HG02840 (cell line): ENCODE results near the gene DZIP3.
"Not testable (repeated sequence)": the region's sequence is repeated elsewhere in the genome, so short reads cannot be mapped to it uniquely, and the experiment has no call there.

Experiments used
- ATAC-seq: cut with Tn5 transposase; IDR thresholded peaks from one replicate; pipeline ENCODE4 v1.9.1; 2021; ENCODE audit warnings: mild to moderate bottlenecking, moderate library complexity, moderate number of reproducible peaks; ENCODE audit not compliant: unreplicated experiment, low FRiP score

The DZIP3 gene

DNA sequence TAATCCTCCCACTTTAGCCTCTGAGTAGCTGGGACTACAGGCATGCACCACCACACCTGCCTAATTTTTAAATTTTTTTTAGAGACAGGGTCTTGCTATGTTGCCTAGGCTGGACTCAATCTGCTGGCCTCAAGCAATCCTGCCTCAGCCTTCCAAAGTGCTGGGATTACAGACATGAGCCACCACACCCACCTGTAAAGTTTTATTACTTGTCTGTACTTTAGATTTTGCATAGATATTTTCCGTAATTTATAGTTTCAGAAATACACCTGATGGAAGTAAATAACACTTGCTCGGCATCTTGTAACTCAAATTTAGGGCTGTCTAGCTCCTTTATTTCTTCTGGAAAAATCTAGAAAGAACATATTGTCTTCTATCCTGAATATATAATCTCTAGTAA is 5.8 kb downstream of the DZIP3 start:
- no peak for ATAC-seq

- ATAC-seq, result no peak
Observed at GRCh38 chr3:108598375-108598774, 8.9 kb downstream of the DZIP3 start.

GRCh38 chr3:108599677-108600409 is 10.3 kb downstream of the DZIP3 start:
- no peak for ATAC-seq

- ATAC-seq, result peak; percentile 56
Observed at GRCh38 chr3:108602249-108602934, 12.9 kb downstream of the DZIP3 start.

DNA sequence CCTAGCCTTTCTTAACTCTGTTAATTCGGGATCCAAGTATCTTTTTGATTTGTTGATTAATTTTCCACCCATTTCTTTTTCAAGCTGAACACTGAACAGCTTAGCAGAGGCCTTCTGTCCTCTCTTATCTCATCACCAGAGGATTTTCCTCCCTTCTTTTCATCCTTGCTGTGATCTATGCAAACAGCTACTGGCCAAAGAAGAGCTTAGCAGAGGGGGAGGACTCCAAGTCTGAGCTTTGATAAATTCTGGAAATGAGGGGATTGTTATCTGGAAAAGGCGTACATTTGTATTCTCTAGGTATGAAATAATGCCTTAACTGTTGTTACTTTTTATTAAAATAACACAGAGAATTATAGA is 13.4 kb downstream of the DZIP3 start:
- no peak for ATAC-seq

- no peak for ATAC-seq
Observed at GRCh38 chr3:108603691-108604090, 14.2 kb downstream of the DZIP3 start.

DNA sequence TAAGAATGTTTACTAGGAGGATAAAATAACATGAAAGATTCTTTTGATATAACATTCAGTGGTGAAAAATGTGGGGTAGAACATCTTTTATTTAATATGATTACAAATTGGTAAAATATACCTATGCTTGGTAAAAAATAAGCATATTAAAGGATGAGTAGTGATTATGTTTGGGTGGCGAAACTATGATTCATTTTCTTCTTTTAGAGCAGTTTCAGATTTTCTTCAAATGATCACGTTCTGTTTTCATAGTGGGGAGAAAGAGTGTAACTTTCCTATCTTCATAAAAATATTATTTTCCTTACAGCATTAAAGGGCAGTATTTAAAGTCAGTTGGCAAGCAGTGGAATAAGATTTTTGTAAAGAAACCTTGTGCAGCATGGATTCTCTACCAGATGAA is 15.5 kb downstream of the DZIP3 start:
- no peak for ATAC-seq

DNA sequence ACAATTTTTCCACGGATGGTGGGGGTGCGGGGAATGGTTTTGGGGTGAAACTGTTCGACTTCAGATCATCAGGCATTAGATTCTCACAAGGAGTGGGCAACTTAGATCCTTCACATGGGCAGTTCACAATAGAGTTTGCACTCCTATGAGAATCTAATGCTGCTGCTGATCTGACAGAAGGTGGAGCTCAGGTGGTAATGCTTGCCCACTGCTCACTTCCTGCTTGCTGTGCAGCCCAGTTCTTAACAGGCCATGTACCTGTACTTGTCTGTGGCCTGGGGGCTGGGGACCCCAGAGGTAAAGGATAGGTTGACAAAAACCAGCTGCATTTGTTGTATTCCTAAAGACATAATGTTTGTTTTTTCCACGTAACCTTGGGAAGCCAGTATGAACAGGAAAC is 16.0 kb downstream of the DZIP3 start:
- no peak for ATAC-seq

DNA sequence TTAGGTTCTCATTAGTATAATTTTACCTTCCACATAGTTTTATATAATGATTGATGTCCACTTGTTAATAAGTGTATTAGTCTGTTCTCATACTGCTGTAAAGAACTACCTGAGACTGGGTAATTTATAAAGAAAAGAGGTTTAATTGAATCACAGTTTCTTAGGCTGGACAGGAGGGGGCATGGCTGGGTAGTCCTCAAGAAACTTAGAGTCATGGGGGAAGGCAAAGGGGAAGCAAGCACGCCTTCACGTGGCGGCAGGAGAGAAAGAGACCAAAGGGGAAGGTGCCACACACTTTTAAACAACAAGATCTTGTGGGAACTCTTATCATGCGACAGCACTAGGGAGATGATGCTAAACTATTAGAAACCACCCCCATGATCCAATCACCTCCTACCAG is 19.2 kb downstream of the DZIP3 start:
- ATAC-seq, result no peak

DNA sequence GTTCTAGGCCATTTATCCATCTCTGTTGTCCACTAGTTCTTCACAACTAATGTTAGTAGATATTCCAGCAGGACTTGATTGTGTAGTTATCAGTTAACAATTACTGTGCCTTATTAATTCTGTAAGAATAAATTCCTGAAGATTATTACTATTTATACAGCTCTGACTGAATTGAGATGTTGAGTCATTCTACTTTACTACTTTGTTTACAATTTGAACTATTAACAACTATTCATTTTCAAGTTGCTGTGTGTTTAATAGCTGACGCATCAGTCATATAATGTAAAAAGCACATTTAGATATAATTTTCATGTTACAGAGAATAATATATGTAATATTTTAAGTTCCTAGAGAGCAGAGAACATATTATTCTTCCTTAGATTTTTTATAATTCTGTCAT is 21.1 kb downstream of the DZIP3 start:
- no peak for ATAC-seq

- not testable (repeated sequence) for ATAC-seq
Observed at GRCh38 chr3:108616090-108616489, 26.6 kb downstream of the DZIP3 start.

GRCh38 chr3:108620250-108620649 is 30.7 kb downstream of the DZIP3 start:
- no peak for ATAC-seq

- ATAC-seq, result no peak
Observed at GRCh38 chr3:108623504-108623903, 34.0 kb downstream of the DZIP3 start.

- ATAC-seq, result no peak
Observed at GRCh38 chr3:108629974-108630373, 40.5 kb downstream of the DZIP3 start.

DNA sequence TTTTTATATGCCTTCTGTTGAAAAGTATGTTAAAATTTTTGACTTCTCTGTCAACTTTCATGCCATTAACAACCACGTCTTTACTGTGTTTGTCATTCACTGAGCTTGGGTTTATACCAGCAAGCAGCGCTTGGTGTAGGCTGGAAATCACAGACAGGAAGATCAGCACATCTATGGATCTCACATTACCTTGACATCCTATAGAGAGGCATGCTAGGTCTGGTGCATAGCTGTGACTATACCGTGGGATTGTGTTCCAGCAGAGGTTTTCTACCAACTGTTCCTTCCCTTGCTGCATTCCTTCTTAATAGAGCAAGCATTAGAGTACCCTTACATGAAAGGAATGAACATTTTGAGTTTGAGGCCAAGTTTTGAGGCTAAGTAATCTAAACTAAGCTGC is 53.0 kb downstream of the DZIP3 start:
- ATAC-seq, result no peak

DNA sequence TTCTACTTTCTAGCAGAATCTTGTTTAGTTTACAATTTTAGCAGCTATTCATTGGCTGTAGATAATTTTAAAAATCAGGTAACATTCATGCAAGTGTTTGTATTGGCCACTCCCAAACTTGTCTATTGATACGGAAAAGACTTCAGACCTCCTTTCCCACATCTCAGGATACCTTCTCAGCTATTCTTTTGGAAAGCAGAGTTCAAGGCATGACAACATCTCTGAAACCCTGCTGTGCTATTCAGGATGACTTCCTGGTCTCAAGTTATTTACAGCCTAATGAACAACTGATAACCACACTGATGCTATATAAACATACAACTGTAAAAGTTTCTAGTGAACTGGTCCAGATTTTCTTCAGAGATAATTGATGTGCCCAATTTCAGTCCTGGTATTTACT is 55.8 kb downstream of the DZIP3 start:
- ATAC-seq, result no peak

DNA sequence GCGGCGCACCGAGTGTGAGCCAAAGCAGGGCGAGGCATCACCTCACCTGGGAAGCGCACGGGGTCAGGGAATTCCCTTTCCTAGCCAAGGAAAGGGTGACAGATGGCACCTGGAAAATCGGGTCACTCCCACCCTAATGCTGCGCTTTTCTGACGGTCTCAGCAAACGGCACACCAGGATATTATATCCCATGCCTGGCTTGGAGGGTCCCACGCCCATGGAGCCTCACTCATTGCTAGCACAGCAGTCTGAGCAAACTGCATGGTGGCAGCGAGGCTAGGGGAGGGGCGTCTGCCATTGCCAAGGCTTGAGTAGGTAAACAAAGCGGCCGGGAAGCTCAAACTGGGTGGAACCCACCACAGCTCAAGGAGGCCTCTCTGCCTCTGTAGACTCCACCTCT is 66.1 kb downstream of the DZIP3 start:
- not testable (repeated sequence) for ATAC-seq

GRCh38 chr3:108661699-108662098 is 72.2 kb downstream of the DZIP3 start:
- no peak for ATAC-seq

DNA sequence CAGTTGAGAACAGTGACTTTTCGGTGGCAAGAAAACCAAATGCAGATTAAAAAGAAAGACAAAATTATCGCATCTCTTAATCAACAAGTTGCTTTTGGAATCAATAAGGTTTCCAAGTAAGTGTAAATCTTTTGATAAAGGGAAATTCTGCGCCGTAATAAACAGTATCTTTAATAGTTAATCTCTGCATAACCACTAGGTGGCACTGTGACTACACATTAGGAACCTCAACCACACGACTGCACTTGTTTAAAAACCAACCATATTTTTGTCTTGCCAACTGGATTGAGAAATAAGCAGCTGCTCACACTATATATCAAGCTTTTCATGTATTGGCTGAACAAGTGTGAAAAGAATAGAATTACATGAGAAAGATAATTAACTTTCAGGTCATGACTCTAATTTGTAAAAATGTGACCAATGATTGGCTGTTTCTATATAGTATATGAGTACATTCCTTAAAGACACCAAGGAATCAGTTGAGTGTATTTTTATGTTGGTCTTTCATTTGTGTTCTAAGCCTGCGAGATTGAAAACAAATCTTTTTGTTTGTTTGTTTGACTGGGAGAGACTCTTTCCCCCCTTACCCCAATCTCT is 72.7 kb downstream of the DZIP3 start:
- no peak for ATAC-seq

GRCh38 chr3:108664266-108664665 is 74.7 kb downstream of the DZIP3 start:
- no peak for ATAC-seq

- no peak for ATAC-seq
Observed at GRCh38 chr3:108667312-108667711, 77.8 kb downstream of the DZIP3 start.

GRCh38 chr3:108669208-108669607 is 79.7 kb downstream of the DZIP3 start:
- no peak for ATAC-seq
